Ovary (tissue), 3 donors: ENCODE results near the gene TMEM250.

Source experiments
- POLR2A ChIP-seq: fragments of 450-650 bp; IDR thresholded peaks from one replicate; pipeline ENCODE4 v1.6.1; 2017; ENCODE audit warnings: antibody characterized with exemption, mild to moderate bottlenecking, moderate library complexity
- TF ChIP-seq, protein P1 (sequence below), 3 donors: fragments of 450-650 bp in 2 of 3; fragments of 200-600 bp in 1 of 3; IDR thresholded peaks; one replicate each; pipeline versions ENCODE4 v1.5.1 to v1.8.0; 2016 to 2022; ENCODE audit warnings: antibody characterized with exemption in 3 of 3, mild to moderate bottlenecking in 1 of 3
- donor health status: DM: no; HTN: no; CAD: no.

DNA sequence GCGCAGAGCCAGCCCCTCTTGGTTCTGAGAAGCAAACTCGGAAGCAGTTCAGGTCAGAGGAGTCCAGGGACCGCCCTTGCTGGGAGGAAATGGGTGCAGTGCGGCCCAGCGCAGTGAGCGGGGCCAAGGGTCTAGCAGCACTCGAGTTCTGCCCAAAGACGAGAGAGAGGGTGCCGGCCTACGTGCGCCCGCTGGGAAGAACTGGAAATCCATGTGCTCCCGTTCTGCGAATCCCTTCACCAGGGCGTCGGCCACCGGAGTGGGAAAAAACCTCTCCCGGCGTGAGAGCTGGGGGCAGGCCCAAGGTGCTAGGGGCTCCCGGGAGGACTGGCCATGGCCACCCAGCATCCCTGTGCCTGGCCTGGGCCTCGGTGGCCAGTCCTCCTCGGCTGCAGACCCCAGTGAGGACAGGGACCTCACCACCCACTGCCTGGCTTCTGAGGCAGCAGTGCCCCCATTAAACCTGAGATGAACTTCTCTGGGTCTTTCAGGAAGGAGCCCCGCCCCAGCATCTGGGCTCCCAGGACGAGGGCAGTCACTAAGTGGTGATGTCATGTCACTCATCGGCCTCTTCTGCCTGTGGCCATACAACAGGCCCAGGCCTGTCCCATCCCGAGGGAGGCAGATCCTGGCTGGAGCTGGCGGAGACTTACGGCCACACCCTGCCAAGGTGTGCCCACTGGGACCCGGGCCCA lies 10.6 kb downstream of the TMEM250 start:
- TF ChIP-seq POLR2A = no peak
- TF ChIP-seq, protein P1, sequence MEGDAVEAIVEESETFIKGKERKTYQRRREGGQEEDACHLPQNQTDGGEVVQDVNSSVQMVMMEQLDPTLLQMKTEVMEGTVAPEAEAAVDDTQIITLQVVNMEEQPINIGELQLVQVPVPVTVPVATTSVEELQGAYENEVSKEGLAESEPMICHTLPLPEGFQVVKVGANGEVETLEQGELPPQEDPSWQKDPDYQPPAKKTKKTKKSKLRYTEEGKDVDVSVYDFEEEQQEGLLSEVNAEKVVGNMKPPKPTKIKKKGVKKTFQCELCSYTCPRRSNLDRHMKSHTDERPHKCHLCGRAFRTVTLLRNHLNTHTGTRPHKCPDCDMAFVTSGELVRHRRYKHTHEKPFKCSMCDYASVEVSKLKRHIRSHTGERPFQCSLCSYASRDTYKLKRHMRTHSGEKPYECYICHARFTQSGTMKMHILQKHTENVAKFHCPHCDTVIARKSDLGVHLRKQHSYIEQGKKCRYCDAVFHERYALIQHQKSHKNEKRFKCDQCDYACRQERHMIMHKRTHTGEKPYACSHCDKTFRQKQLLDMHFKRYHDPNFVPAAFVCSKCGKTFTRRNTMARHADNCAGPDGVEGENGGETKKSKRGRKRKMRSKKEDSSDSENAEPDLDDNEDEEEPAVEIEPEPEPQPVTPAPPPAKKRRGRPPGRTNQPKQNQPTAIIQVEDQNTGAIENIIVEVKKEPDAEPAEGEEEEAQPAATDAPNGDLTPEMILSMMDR (IDR thresholded peaks at IDR 0.05) = no peak
